Uterus (tissue), 4 donors: Measurements from ENCODE around the gene FAM168B. TPM values are rescaled to one million over a fixed set of nuclear protein-coding genes. Genes with fewer than 3 reads are reported as not detected.

Experiments used
- DNase-seq, 2 donors: peaks; one replicate each; pipeline ENCODE4 v3.0.0-alpha.2; 2019 to 2020
- H3K27ac ChIP-seq, 2 donors: fragments of 200-600 bp; sonication (generic); 1 replicate in 1 of 2; 2 replicates in 1 of 2; pipeline ENCODE4 v1.5.1; 2016 to 2018
- H3K27me3 ChIP-seq, 2 donors: fragments of 200-600 bp; sonication (generic); one replicate each; pipeline ENCODE4 v1.5.1; 2018 to 2019; ENCODE audit warnings: control low read depth in 1 of 2
- H3K36me3 ChIP-seq, 2 donors: fragments of 200-600 bp; sonication (generic); one replicate each; pipeline ENCODE4 v1.5.1; 2019; ENCODE audit warnings: control low read depth in 1 of 2
- H3K4me1 ChIP-seq, 2 donors: fragments of 200-600 bp; sonication (generic); one replicate each; pipeline ENCODE4 v1.5.1; 2018 to 2019; ENCODE audit warnings: control low read depth in 1 of 2
- H3K4me3 ChIP-seq, 2 donors: fragments of 200-600 bp; sonication (generic); 1 replicate in 1 of 2; 2 replicates in 1 of 2; pipeline ENCODE4 v1.5.1; 2018 to 2019; ENCODE audit warnings: mild to moderate bottlenecking in 1 of 2
- H3K9me3 ChIP-seq, 2 donors: fragments of 200-600 bp; sonication (generic); one replicate each; pipeline ENCODE4 v1.5.1; 2019; ENCODE audit warnings: control low read depth in 1 of 2
- POLR2A ChIP-seq, 2 donors: fragments of 450-650 bp; IDR thresholded peaks; one replicate each; pipeline ENCODE4 v1.6.1; 2016; ENCODE audit warnings: antibody characterized with exemption in 2 of 2, mild to moderate bottlenecking in 1 of 2, moderate library complexity in 1 of 2
- intact Hi-C: fragments of 100-400 bp; cut with DNase I; formaldehyde crosslinking; loops from one replicate; pipeline ENCODE4 v1.15.1; 2023; ENCODE audit warnings: low total_unique reads
- total RNA-seq, 4 donors: library from RNA; depleted of rRNA in 3 of 4; stranded (reverse); fragments of >200 nt in 3 of 4; gene quantifications; one replicate each; pipeline versions ENCODE4 v1.1.0 to v1.2.4, GENCODE V29; 2014 to 2023
- TF ChIP-seq, protein P1 (sequence below), 4 experiments: fragments of 200-600 bp in 2 of 4; fragments of 450-650 bp in 2 of 4; sonication (generic) in 2 of 4; IDR thresholded peaks; one replicate each; pipeline ENCODE4 v1.5.1; 2016 to 2019; ENCODE audit warnings: antibody characterized with exemption in 4 of 4, mild to moderate bottlenecking in 2 of 4, moderate library complexity in 1 of 4
- donor health status: DM: yes; HTN: yes; CAD: no.

The FAM168B gene
- total RNA-seq, 4 donors from 2014 or later, result 50.0 to 194 (median 104) TPM

DNA sequence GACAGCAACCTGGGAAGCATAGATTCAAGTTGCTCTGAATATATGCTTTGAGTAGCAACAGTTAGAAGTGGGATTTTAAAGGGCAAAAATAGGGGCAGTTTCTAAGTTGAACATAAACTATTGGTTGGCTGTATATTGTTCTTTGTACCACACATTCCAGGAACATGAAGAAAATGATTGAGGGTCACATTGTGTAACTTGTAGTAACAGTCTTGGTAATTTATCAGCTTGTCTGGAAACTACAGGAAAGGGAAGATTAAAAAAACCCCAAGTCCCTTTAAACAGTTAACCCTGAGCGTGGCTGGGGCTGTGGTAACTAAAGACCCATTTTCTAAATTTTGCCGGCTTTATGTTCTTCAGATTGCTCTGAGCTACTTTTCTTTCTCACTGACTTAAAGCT lies 19.3 kb upstream of the FAM168B start:
- Histone ChIP-seq H3K4me1 (no peaks in the 10 kb centered on the region), H3K27me3 (no peaks in the 10 kb centered on the region), H3K4me3 (no peak overlapping the region), H3K27ac (no peak overlapping the region), H3K9me3 (no peaks in the 10 kb centered on the region), H3K36me3 (no peaks in the 10 kb centered on the region)
- DNase-seq, result no peak
- TF ChIP-seq POLR2A (IDR thresholded peaks at IDR 0.05), result no peak
- TF ChIP-seq, protein P1, sequence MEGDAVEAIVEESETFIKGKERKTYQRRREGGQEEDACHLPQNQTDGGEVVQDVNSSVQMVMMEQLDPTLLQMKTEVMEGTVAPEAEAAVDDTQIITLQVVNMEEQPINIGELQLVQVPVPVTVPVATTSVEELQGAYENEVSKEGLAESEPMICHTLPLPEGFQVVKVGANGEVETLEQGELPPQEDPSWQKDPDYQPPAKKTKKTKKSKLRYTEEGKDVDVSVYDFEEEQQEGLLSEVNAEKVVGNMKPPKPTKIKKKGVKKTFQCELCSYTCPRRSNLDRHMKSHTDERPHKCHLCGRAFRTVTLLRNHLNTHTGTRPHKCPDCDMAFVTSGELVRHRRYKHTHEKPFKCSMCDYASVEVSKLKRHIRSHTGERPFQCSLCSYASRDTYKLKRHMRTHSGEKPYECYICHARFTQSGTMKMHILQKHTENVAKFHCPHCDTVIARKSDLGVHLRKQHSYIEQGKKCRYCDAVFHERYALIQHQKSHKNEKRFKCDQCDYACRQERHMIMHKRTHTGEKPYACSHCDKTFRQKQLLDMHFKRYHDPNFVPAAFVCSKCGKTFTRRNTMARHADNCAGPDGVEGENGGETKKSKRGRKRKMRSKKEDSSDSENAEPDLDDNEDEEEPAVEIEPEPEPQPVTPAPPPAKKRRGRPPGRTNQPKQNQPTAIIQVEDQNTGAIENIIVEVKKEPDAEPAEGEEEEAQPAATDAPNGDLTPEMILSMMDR (IDR thresholded peaks at IDR 0.05), result no peak
- intact Hi-C loops, result no loop called here

DNA sequence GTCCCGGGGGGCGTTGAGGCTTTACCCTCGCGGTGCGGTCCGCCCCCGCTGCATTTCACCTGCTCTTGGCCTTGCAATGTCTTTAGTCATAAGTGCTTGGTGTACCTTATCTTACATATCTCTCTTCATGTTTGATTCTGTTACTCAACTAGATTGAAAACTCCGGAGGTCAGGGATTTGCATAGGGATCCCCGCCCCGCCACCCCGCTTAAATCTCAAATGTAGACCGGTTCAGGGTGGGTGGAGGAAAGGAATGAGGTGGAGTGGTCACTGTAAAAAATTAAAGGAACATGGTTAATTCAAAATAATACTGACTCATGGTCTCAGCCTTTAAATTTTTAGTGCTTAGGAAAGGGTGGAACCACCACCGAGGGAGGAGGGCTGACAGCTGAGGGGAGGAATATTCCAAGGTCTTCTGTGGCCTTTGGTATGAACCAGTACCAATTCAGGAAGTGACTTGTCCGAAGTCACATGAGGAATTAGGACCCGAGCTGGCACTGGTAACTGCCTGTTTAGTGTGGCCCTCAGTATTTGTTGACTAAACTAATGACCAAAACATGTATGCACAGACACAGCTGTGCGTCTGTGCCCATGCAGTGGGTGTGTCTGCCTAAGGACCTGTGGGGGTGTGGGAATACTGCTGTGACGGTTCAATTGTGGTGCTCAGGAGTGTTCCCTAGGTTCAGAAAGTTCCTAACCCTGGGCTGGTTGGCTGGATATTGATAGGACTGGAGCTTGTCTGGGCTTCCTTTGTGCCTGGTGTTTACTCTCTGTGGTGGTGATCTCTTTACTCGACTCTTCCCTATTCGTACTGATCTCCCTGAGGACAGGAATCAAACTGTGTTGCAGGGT lies 12.9 kb upstream of the FAM168B start:
- H3K9me3 ChIP-seq, result no peaks in the 10 kb centered on the region
- DNase-seq, result no peak
- no peaks in the 10 kb centered on the region for H3K36me3 ChIP-seq
- peaks cover 0 to 7% of the 10 kb centered on the region in 2 donors for H3K4me1 ChIP-seq
- peak overlapping the region; percentile 72 to 76 for H3K4me3 ChIP-seq
- H3K27me3 ChIP-seq, result no peaks in the 10 kb centered on the region
- no peak for TF ChIP-seq POLR2A (IDR thresholded peaks at IDR 0.05)
- TF ChIP-seq, protein P1 (IDR thresholded peaks at IDR 0.05), result no peak
- intact Hi-C loops, result loop anchor here (10.0 kb wide), 1 partner anchor 741 kb away; no protein-coding TSS in a partner anchor
- peak overlapping the region; percentile 79 to 86 for H3K27ac ChIP-seq

DNA sequence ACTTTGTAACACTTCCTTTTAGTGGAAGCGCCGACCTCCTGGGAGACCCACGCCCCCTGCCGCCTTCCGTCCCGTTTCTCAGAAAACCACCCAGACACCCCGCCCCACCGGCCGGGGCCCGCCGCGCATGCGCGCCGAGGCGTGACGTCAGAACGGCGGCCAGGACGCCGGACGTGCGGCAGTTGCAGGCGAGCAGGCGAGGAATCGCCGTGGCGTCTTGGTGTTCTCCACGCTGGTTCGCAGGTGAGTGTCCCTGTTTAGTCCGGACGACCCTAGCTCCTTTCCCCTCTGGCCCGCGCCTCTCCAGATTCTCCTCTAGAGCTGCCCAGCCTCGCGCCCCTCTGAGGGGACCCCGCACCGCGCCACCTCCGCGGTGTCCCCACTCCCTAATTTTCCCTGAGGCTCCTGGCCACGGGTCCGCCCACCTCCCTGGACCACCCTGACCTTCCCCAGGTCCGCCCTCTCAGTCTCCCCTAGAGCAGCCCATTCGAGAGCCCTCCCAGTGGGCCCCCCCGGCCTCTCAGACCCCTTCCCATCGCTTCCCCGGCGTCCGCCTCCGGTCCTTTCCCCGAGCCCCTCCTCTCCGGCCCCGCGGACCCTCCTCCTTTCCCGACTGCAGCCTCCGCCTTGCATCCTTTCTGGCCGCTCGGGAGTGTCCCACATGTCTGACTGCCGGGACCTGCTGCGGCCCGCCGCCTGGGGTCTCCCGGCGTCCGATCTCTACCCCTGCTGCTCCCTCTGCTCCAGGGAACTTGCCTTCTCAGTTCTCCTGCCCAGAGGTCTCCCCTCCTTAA lies 12.1 kb upstream of the FAM168B start, which contains the start of gene PLEKHB2:
TSS of gene PLEKHB2 (plus strand) at position 181 of the 794 bp plus-strand sequence. CDS start 15,606 bp downstream, outside the sequence.
- TF ChIP-seq POLR2A (IDR thresholded peaks at IDR 0.05), result peak; percentile 72 to 88
- TF ChIP-seq, protein P1 (IDR thresholded peaks at IDR 0.05), result peak in 2 of 4 experiments; percentile 12 to 28
- H3K9me3 ChIP-seq, result no peaks in the 10 kb centered on the region
- peak within 1 kb of the TSS; percentile 79 to 86 for H3K27ac ChIP-seq
- no peaks in the 10 kb centered on the region for H3K36me3 ChIP-seq
- intact Hi-C loops, result loop anchor here (10.0 kb wide), 1 partner anchor 741 kb away; no protein-coding TSS in a partner anchor
- peak; percentile 88 to 94 for DNase-seq
- H3K27me3 ChIP-seq, result no peaks in the 10 kb centered on the region
- H3K4me1 ChIP-seq, result peaks cover 0 to 7% of the 10 kb centered on the region in 2 donors
- peak within 1 kb of the TSS; percentile 72 to 76 for H3K4me3 ChIP-seq

DNA sequence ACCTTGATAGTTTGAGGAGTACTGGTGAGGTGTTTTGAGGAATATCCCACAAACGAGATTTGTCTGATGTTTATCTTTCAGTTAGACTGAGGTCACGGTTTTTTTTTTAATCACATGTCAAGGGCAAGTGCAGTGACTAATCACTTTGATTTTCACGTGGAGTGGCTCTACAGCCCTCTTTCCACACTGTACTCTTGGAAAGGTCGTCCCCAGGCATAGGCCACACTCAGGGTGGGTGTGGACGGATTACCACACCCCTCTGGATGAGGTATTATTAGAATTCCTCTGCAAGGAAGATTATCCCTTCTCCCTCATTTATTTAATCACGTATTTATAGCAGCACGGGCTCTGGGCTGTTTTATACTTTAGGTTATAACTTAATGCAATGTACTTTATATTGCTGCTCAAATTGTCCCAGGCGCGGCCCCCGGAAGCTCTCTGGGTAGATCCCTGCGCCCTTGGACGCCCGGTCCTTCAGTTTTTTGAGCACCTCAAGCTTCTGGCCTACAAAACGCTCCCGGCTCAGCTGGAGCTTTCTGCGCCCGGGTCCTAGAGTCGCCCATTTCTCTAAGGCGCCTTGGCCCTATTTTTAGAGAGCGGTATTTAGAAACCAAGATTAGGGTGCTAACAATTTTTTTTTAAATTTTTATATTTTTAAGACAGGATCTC lies 11.4 kb upstream of the FAM168B start:
- TF ChIP-seq POLR2A (IDR thresholded peaks at IDR 0.05), result no peak
- TF ChIP-seq, protein P1 (IDR thresholded peaks at IDR 0.05), result no peak
- intact Hi-C loops, result loop anchor here (10.0 kb wide), 1 partner anchor 740 kb away; no protein-coding TSS in a partner anchor
- H3K4me1 ChIP-seq, result peaks cover 0 to 7% of the 10 kb centered on the region in 2 donors
- H3K27ac ChIP-seq, result peak overlapping the region; percentile 79 to 86
- H3K27me3 ChIP-seq, result no peaks in the 10 kb centered on the region
- peak overlapping the region; percentile 72 to 76 for H3K4me3 ChIP-seq
- DNase-seq, result peak in 1 of 2 donors; percentile 82
- H3K36me3 ChIP-seq, result no peaks in the 10 kb centered on the region
- H3K9me3 ChIP-seq, result no peaks in the 10 kb centered on the region
